Natural killer cell (primary cell): ENCODE data around the gene PLA2G6. TPM values are rescaled to one million over a fixed set of nuclear protein-coding genes. Genes with fewer than 3 reads are reported as not detected.
A peak's percentile ranks its signal among the peaks of the same experiment; 100 is the strongest.

Experiments
- ATAC-seq, 3 donors: fragments of 150-1000 bp in 2 of 3; fragments of 200-7000 bp in 1 of 3; cut with Tn5 transposase; 1 replicate in 1 of 3; 2 replicates in 2 of 3; pipeline ENCODE4 v1.10.0; 2021; ENCODE audit warnings: mild to moderate bottlenecking in 2 of 3, moderate library complexity in 2 of 3
- DNase-seq, 2 donors: peaks; one replicate each; pipeline versions ENCODE4 v3.0.0 to v3.0.0-alpha.2; 2013 to 2021; ENCODE audit warnings: mixed read lengths in 1 of 2
- H3K27ac ChIP-seq: one replicate; pipeline ENCODE4 v1.5.1; 2013; ENCODE audit warnings: mild to moderate bottlenecking, low read length
- H3K27me3 ChIP-seq: one replicate; pipeline ENCODE4 v1.6.1; 2013; ENCODE audit warnings: low read length; ENCODE audit not compliant: control insufficient read depth, insufficient read depth
- H3K36me3 ChIP-seq: one replicate; pipeline ENCODE4 v1.6.1; 2013; ENCODE audit warnings: low read length; ENCODE audit not compliant: control insufficient read depth, insufficient read depth
- H3K4me1 ChIP-seq: one replicate; pipeline ENCODE4 v1.6.1; 2013; ENCODE audit warnings: low read length; ENCODE audit not compliant: control insufficient read depth, insufficient read depth
- H3K4me3 ChIP-seq: one replicate; pipeline ENCODE4 v1.5.1; 2013; ENCODE audit warnings: low read length
- H3K9me3 ChIP-seq: one replicate; pipeline ENCODE4 v1.6.1; 2013; ENCODE audit warnings: low read length; ENCODE audit not compliant: control insufficient read depth, insufficient read depth
- H3K27ac Mint-ChIP-seq, 2 donors: one replicate each; pipeline ENCODE4 v1.8.0; 2022; ENCODE audit warnings: mild to moderate bottlenecking in 2 of 2, mixed read lengths in 2 of 2, moderate library complexity in 1 of 2
- H3K27me3 Mint-ChIP-seq, 2 donors: one replicate each; pipeline ENCODE4 v1.8.0; 2022; ENCODE audit warnings: low read depth in 2 of 2, mixed read lengths in 2 of 2
- H3K36me3 Mint-ChIP-seq: one replicate; pipeline ENCODE4 v1.8.0; 2022; ENCODE audit warnings: mixed read lengths
- H3K4me1 Mint-ChIP-seq, 2 donors: one replicate each; pipeline ENCODE4 v1.8.0; 2022; ENCODE audit warnings: mixed read lengths in 2 of 2
- H3K4me3 Mint-ChIP-seq: one replicate; pipeline ENCODE4 v1.8.0; 2022; ENCODE audit warnings: mild to moderate bottlenecking, moderate library complexity, mixed read lengths
- H3K9me3 Mint-ChIP-seq, 2 donors: one replicate each; pipeline ENCODE4 v1.8.0; 2022; ENCODE audit warnings: mixed read lengths in 2 of 2
- WGBS: methylation state at CpG from one replicate; pipeline ENCODE4 v1.1.7; 2013; ENCODE audit warnings: missing lambda C conversion rate; ENCODE audit not compliant: insufficient coverage; 5-methylcytosine and 5-hydroxymethylcytosine counted together
- intact Hi-C: fragments of 100-400 bp; cut with micrococcal nuclease; formaldehyde crosslinking; loops from one replicate; pipeline ENCODE4 v1.14.2; 2022
- total RNA-seq, 4 donors: library from RNA; stranded (reverse); fragments of 120-200 nt in 1 of 4; gene quantifications; one replicate each; pipeline versions ENCODE4 v1.2.3 to v1.2.4, GENCODE V29; 2013 to 2022
- TF ChIP-seq, protein P1 (sequence below): fragments of 200-600 bp; IDR thresholded peaks from one replicate; pipeline ENCODE4 v1.8.0; 2022; ENCODE audit warnings: antibody characterized with exemption

Gene PLA2G6, protein sequence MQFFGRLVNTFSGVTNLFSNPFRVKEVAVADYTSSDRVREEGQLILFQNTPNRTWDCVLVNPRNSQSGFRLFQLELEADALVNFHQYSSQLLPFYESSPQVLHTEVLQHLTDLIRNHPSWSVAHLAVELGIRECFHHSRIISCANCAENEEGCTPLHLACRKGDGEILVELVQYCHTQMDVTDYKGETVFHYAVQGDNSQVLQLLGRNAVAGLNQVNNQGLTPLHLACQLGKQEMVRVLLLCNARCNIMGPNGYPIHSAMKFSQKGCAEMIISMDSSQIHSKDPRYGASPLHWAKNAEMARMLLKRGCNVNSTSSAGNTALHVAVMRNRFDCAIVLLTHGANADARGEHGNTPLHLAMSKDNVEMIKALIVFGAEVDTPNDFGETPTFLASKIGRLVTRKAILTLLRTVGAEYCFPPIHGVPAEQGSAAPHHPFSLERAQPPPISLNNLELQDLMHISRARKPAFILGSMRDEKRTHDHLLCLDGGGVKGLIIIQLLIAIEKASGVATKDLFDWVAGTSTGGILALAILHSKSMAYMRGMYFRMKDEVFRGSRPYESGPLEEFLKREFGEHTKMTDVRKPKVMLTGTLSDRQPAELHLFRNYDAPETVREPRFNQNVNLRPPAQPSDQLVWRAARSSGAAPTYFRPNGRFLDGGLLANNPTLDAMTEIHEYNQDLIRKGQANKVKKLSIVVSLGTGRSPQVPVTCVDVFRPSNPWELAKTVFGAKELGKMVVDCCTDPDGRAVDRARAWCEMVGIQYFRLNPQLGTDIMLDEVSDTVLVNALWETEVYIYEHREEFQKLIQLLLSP
- total RNA-seq: 100 to 1,000 TPM; 137 to 167 (median 145) TPM
- 123 TPM for total RNA-seq (2013)

DNA sequence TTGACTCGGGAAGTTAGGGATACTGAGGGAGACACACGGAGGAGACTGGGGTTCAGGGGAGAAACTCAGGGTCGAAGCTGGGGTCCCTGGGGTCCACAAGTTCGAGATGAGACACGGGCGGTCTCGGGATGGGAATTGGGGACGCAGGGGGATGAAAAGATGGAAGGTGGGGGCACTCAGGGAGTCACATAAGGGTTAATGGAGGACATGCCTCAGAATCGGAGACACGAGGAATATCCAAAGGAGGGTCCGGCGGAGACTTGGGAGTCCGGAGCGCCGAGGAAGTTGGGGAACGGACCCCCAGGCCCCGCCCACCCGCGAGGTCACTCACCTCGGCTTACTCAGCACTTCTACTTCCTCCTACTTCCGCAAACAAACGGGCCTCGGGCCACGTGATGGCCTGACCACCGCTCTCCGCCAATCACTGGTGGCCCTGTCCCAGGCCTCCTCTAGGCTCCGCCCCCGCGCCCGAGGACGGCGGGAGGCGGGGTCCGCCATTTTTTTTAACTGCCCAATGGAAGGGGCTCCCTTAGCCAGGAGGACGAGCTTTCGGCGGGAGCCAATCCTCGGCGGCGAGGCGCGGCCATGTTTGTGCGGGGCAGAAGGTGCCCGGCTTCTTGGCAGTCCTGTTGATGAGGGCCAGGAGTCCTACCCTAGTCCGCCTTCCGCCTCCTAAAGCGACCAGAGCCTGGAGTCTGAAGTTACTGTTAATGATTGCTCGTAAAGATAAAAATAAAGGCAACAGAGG, at the start of gene PLA2G6:
Gene PLA2G6, minus strand, starts transcription at position 378 of the 748 bp plus-strand sequence. CDS start 12,404 bp downstream, outside the sequence.
- TF ChIP-seq, protein P1, sequence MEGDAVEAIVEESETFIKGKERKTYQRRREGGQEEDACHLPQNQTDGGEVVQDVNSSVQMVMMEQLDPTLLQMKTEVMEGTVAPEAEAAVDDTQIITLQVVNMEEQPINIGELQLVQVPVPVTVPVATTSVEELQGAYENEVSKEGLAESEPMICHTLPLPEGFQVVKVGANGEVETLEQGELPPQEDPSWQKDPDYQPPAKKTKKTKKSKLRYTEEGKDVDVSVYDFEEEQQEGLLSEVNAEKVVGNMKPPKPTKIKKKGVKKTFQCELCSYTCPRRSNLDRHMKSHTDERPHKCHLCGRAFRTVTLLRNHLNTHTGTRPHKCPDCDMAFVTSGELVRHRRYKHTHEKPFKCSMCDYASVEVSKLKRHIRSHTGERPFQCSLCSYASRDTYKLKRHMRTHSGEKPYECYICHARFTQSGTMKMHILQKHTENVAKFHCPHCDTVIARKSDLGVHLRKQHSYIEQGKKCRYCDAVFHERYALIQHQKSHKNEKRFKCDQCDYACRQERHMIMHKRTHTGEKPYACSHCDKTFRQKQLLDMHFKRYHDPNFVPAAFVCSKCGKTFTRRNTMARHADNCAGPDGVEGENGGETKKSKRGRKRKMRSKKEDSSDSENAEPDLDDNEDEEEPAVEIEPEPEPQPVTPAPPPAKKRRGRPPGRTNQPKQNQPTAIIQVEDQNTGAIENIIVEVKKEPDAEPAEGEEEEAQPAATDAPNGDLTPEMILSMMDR: no peak

DNA sequence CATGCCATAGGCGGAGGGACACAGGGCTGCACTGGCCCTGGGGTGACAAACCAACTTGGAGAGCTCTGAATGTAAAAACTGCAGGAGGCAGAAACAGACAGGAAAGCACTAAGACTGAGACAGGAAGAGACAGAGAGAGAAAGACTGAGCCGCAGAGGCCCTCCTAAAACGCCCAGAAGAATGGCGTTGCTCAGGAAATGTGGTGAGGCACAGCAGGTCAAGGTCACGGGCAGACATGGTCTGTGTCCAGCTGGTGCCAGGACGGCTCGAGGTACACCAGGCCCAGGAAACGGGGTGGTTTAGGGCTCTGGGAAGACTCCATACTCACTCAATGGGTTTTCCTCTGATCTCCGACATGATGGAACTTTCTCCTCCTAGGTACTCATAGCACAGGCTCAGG, 49.3 kb upstream of the PLA2G6 start:
- Histone ChIP-seq H3K27me3 (no peaks in the 10 kb centered on the region), H3K27ac (peak overlapping the region; percentile 76), H3K36me3 (peaks cover 16% of the 10 kb centered on the region), H3K4me3 (no peak overlapping the region), H3K4me1 (peaks cover 35% of the 10 kb centered on the region), H3K9me3 (no peaks in the 10 kb centered on the region)
- Mint-ChIP-seq H3K4me1 (peaks cover 20 to 35% of the 10 kb centered on the region in 2 donors), H3K9me3 (no peaks in the 10 kb centered on the region), H3K27me3 (no peaks in the 10 kb centered on the region), H3K36me3 (no peaks in the 10 kb centered on the region), H3K4me3 (peak overlapping the region; percentile 4), H3K27ac (peak overlapping the region; percentile 90 to 92)
- peak in 1 of 3 donors; percentile 20 for ATAC-seq
- intact Hi-C loops: loop anchor here (1.0 kb wide), 2 partner anchors 117 to 179 kb away; no protein-coding TSS in a partner anchor
- DNase-seq: no peak
- 60% methylated on average over 9 of the region's 9 CpGs for WGBS
- TF ChIP-seq, protein P1: no peak

More for the DNA sequence above, at the start of gene PLA2G6:
- Histone ChIP-seq H3K27ac (peak within 1 kb of the TSS; percentile 75), H3K36me3 (no peaks in the 10 kb centered on the region), H3K9me3 (no peaks in the 10 kb centered on the region), H3K4me1 (peaks cover 45% of the 10 kb centered on the region), H3K27me3 (no peaks in the 10 kb centered on the region), H3K4me3 (peak within 1 kb of the TSS; percentile 59)
- intact Hi-C loops: loop anchor here (1.0 to 5.0 kb wide), 2 partner anchors 20 to 526 kb away; partner anchors contain the start of genes GTPBP1 and MAFF
- Mint-ChIP-seq H3K4me1 (peaks cover 39 to 41% of the 10 kb centered on the region in 2 donors), H3K4me3 (peak within 1 kb of the TSS; percentile 93), H3K27me3 (no peaks in the 10 kb centered on the region), H3K27ac (peak within 1 kb of the TSS; percentile 89 to 93), H3K9me3 (no peaks in the 10 kb centered on the region), H3K36me3 (no peaks in the 10 kb centered on the region)
- peak; percentile 90 to 99 (median 92) for ATAC-seq
- WGBS: under 1% methylated on average over 48 of the region's 48 CpGs
- peak; percentile 96 to 98 for DNase-seq

DNA sequence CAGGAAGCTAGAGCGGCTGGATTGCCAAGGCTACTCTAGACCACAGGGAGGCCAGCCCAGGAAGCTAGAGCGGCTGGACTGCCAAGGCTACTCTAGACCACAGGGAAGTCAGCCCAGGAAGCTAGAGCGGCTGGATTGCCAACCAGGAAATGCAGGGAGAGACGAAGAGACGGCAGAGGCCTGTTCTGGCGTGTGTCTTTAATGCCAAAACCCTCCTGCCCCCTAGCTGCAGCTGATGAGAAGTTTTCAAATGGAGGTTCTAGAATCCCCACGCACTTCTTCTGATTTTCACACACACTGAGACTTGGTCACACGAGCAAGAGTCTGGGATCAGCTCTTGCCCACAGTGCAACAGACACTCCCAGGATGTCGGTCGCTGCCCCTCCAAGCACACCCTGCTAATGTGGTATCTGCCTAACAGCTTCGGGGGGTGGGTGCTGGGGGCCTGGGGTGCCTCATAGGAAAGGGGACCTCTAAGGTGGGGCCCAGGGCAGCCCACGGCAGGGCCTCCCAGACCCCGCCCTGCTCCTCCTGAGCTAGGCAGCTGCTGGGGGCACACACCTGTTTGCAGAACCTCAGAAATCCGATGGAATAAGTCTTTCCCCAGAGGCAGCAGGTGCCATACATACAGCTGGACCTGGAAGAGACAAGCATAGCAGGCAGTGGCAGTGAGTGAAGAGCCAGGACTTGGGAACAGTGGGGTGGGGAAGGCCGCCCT, 48.6 kb upstream of the PLA2G6 start:
- Histone ChIP-seq H3K27ac (peak overlapping the region; percentile 76), H3K4me1 (peaks cover 35% of the 10 kb centered on the region), H3K9me3 (no peaks in the 10 kb centered on the region), H3K4me3 (no peak overlapping the region), H3K36me3 (peaks cover 17% of the 10 kb centered on the region), H3K27me3 (no peaks in the 10 kb centered on the region)
- Mint-ChIP-seq H3K9me3 (no peaks in the 10 kb centered on the region), H3K4me1 (peaks cover 20 to 35% of the 10 kb centered on the region in 2 donors), H3K27ac (peak overlapping the region; percentile 90 to 92), H3K36me3 (no peaks in the 10 kb centered on the region), H3K27me3 (no peaks in the 10 kb centered on the region), H3K4me3 (peak overlapping the region; percentile 17)
- ATAC-seq: peak; percentile 83 to 86 (median 86)
- TF ChIP-seq, protein P1: peak; percentile 60
- peak; percentile 60 to 71 for DNase-seq
- intact Hi-C loops: loop anchor here (1.0 kb wide), 2 partner anchors 116 to 178 kb away; no protein-coding TSS in a partner anchor
- WGBS: 51% methylated on average over 14 of the region's 15 CpGs
